OCI-LY7 (cell line): ENCODE results near the gene ECT2L. TPM values are rescaled to one million over a fixed set of nuclear protein-coding genes. Genes with fewer than 3 reads are reported as not detected.

Experiments used
- BruUV-seq: library from RNA; stranded (reverse); fragments of 400-500 nt; replicated peaks from 2 replicates; lab custom pipeline; 2021; lab: Mats Ljungman, UMichigan
- CTCF ChIA-PET: fragments of 300-600 bp; sonication (Branson Sonifier 250); formaldehyde crosslinking; loops from one replicate; lab custom pipeline; 2022; ENCODE audit warnings: antibody characterized with exemption; ENCODE audit not compliant: unreplicated experiment; lab: Charles Lee
- POLR2A ChIA-PET: fragments of 300-600 bp; sonication (Branson Sonifier 250); formaldehyde crosslinking; loops from one replicate; lab custom pipeline; 2022; ENCODE audit warnings: antibody characterized with exemption; lab: Charles Lee
- DNase-seq: peaks from one replicate; pipeline ENCODE4 v3.0.0-alpha.2; 2015; ENCODE audit warnings: low spot score
- H2AFZ ChIP-seq: fragments of 200-600 bp; sonication (generic), shearing (Covaris generic); 2 replicates; pipeline ENCODE4 v1.6.1; 2014; ENCODE audit warnings: mild to moderate bottlenecking, antibody characterized with exemption, low read length, moderate library complexity
- H3K27ac ChIP-seq: fragments of 200-600 bp; sonication (generic); 2 replicates; pipeline ENCODE4 v1.5.1; 2014; ENCODE audit warnings: mixed run types, low read depth, mild to moderate bottlenecking, moderate library complexity, low read length, inconsistent platforms; ENCODE audit not compliant: poor library complexity, severe bottlenecking
- H3K36me3 ChIP-seq: fragments of 200-600 bp; sonication (generic); 2 replicates; pipeline ENCODE4 v1.6.1; 2014; ENCODE audit warnings: mild to moderate bottlenecking, antibody characterized with exemption, low read length, moderate library complexity, mixed read lengths; ENCODE audit not compliant: insufficient read depth
- H3K4me1 ChIP-seq: fragments of 200-600 bp; sonication (generic); 2 replicates; pipeline ENCODE4 v1.5.1; 2014; ENCODE audit warnings: mild to moderate bottlenecking, low read length; ENCODE audit not compliant: insufficient read depth, poor library complexity, severe bottlenecking
- H3K4me2 ChIP-seq: fragments of 200-600 bp; sonication (generic); 2 replicates; pipeline ENCODE4 v1.6.1; 2014; ENCODE audit warnings: mild to moderate bottlenecking, low read length
- H3K4me3 ChIP-seq: fragments of 200-600 bp; sonication (generic); 2 replicates; pipeline ENCODE4 v1.5.1; 2014; ENCODE audit warnings: mild to moderate bottlenecking, low read depth, low read length; ENCODE audit not compliant: poor library complexity, severe bottlenecking
- H3K79me2 ChIP-seq: fragments of 200-600 bp; sonication (generic); 2 replicates; pipeline ENCODE4 v1.6.1; 2016; ENCODE audit warnings: low read depth, mild to moderate bottlenecking, low read length, moderate library complexity, mixed read lengths; ENCODE audit not compliant: insufficient read depth
- H3K9me2 ChIP-seq: fragments of 200-600 bp; sonication (generic); 2 replicates; pipeline ENCODE4 v1.6.1; 2016; ENCODE audit warnings: mild to moderate bottlenecking, low read length, mixed read lengths; ENCODE audit not compliant: insufficient read depth
- H3K9me3 ChIP-seq: fragments of 200-600 bp; sonication (generic); 2 replicates; pipeline ENCODE4 v1.6.1; 2014; ENCODE audit warnings: mild to moderate bottlenecking, mixed run types, low read length, mixed read lengths
- H4K20me1 ChIP-seq: fragments of 200-600 bp; sonication (generic); 2 replicates; pipeline ENCODE4 v1.6.1; 2014; ENCODE audit warnings: mild to moderate bottlenecking, antibody characterized with exemption, low read length, moderate library complexity, mixed read lengths; ENCODE audit not compliant: insufficient read depth
- EZH2phosphoT487 ChIP-seq: fragments of 200-600 bp; sonication (generic); IDR thresholded peaks from 2 replicates; pipeline ENCODE4 v1.6.1; 2018; ENCODE audit warnings: low read depth, borderline replicate concordance, mild to moderate bottlenecking, mixed run types, antibody characterized with exemption, low read length, moderate library complexity, mixed read lengths
- intact Hi-C: fragments of 100-400 bp; cut with micrococcal nuclease; formaldehyde crosslinking; loops from one replicate; pipeline ENCODE4 v1.10.0; 2022; ENCODE audit not compliant: unreplicated experiment
- total RNA-seq, 2 experiments: library from RNA; depleted of rRNA in 1 of 2; stranded (reverse); fragments of >200 nt in 1 of 2; shearing (Covaris generic) in 1 of 2; gene quantifications; 2 replicates each; pipeline ENCODE4 v1.2.3, GENCODE V29; 2014 to 2022
- TF ChIP-seq, protein P1 (sequence below): fragments of 200-600 bp; sonication (generic); conservative IDR thresholded peaks from 2 replicates; pipeline ENCODE4 v1.5.1; 2014; ENCODE audit warnings: mild to moderate bottlenecking, antibody characterized with exemption, low read length, moderate library complexity, mixed read lengths

ECT2L gene
- total RNA-seq, 2 experiments from 2014 or later = not detected

DNA sequence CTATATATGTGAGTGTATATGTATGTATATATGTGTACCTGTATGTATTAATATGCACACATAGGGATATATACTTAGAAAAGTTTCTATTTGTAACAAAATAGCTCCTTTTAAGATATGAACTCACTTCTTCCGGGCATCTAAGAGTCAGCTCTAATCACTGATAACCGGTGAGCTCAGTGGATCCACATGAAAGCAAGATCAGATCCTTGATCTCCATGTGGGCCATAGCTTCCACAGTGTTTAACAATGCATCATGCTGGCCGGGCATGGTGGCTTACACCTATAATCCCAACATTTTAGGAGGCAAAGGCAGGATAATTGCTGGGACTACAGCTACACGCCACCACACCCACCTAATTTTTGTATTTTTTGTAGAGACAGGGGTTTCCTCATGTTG is 52.6 kb downstream of the ECT2L start:
- POLR2A ChIA-PET = interaction anchor here (0.5 to 1.6 kb wide), 4 partner anchors 13 to 57 kb away, joined by 3 to 5 read pairs (median 3); no protein-coding TSS in a partner anchor
- Histone ChIP-seq H3K4me2 (no peak overlapping the region), H3K4me1 (no peaks in the 10 kb centered on the region), H3K4me3 (no peak overlapping the region), H2AFZ (no peak overlapping the region), H3K36me3 (no peaks in the 10 kb centered on the region), H3K79me2 (no peaks in the 10 kb centered on the region), H3K27ac (no peak overlapping the region), H3K9me3 (no peaks in the 10 kb centered on the region), H3K9me2 (no peaks in the 10 kb centered on the region), H4K20me1 (no peaks in the 10 kb centered on the region)
- intact Hi-C loops = no loop called here
- DNase-seq = no peak
- TF ChIP-seq EZH2phosphoT487 = no peak
- TF ChIP-seq, protein P1, sequence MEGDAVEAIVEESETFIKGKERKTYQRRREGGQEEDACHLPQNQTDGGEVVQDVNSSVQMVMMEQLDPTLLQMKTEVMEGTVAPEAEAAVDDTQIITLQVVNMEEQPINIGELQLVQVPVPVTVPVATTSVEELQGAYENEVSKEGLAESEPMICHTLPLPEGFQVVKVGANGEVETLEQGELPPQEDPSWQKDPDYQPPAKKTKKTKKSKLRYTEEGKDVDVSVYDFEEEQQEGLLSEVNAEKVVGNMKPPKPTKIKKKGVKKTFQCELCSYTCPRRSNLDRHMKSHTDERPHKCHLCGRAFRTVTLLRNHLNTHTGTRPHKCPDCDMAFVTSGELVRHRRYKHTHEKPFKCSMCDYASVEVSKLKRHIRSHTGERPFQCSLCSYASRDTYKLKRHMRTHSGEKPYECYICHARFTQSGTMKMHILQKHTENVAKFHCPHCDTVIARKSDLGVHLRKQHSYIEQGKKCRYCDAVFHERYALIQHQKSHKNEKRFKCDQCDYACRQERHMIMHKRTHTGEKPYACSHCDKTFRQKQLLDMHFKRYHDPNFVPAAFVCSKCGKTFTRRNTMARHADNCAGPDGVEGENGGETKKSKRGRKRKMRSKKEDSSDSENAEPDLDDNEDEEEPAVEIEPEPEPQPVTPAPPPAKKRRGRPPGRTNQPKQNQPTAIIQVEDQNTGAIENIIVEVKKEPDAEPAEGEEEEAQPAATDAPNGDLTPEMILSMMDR = no peak
- BruUV-seq = no TSS peak
- CTCF ChIA-PET = no interaction called here

DNA sequence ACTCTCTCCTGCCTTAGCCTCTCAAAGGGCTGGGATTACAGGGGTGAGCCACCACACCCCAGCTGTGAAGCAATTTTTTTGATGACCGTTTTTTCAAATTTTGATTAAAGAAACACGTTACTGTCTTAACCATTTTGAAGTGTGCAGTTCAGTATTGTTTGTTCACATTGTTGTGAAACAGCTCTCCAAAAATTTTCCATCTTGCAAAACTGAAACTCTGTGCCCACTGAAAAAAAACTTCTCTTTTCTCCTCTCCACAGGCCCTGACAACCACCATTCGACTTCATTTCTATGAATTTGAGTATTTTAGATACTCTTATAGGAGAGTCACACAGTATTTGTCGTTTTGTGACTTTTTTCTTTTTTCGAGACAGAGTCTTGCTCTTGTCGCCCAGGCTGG is 53.9 kb downstream of the ECT2L start:
- H3K9me3 ChIP-seq = no peaks in the 10 kb centered on the region
- CTCF ChIA-PET = no interaction called here
- intact Hi-C loops = no loop called here

DNA sequence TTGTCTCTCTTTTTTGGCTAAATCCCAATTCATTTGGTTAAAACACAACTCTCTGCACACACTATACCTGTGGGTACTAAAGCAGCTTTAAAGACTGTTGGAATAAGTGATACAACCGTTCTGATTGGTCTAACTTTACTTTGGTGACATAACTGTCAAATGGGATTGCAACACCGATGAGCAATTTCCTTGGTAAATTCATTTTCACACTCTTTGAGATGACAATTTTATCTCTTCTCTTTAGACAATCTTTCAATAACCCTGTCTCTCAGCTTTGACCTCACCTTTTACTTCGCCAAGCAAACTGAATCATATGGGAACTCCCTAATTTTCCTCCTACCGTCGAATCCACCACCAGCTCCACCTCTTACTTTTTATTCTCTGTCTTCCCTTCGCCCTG is 60.8 kb downstream of the ECT2L start:
- Histone ChIP-seq H3K4me3 (no peak overlapping the region), H3K36me3 (no peaks in the 10 kb centered on the region), H4K20me1 (no peaks in the 10 kb centered on the region), H3K4me1 (no peaks in the 10 kb centered on the region), H3K9me2 (no peaks in the 10 kb centered on the region), H3K79me2 (no peaks in the 10 kb centered on the region), H3K27ac (no peak overlapping the region), H2AFZ (no peak overlapping the region), H3K4me2 (no peak overlapping the region), H3K9me3 (no peaks in the 10 kb centered on the region)
- DNase-seq = no peak
- intact Hi-C loops = no loop called here
- no TSS peak for BruUV-seq
- TF ChIP-seq, protein P1 = no peak
- no peak for TF ChIP-seq EZH2phosphoT487
- CTCF ChIA-PET = no interaction called here
- POLR2A ChIA-PET = no interaction called here

More for the DNA sequence above, 53.9 kb downstream of the ECT2L start:
- TF ChIP-seq, protein P1 = no peak
- TF ChIP-seq EZH2phosphoT487 = no peak
- Histone ChIP-seq H3K4me3 (no peak overlapping the region), H2AFZ (no peak overlapping the region), H3K27ac (no peak overlapping the region), H3K9me2 (no peaks in the 10 kb centered on the region), H3K4me1 (no peaks in the 10 kb centered on the region), H4K20me1 (no peaks in the 10 kb centered on the region), H3K79me2 (no peaks in the 10 kb centered on the region), H3K36me3 (no peaks in the 10 kb centered on the region), H3K4me2 (no peak overlapping the region)
- no peak for DNase-seq
- POLR2A ChIA-PET = interaction anchor here (0.7 to 1.6 kb wide), 2 partner anchors 14 to 542 kb away, joined by 4 to 5 read pairs; no protein-coding TSS in a partner anchor
- BruUV-seq = no TSS peak
